HG03039 (cell line): Measurements from ENCODE around the gene FUOM.
"Not testable (repeated sequence)": the region's sequence is repeated elsewhere in the genome, so short reads cannot be mapped to it uniquely, and the experiment has no call there.

Experiments used
- ATAC-seq: cut with Tn5 transposase; IDR thresholded peaks from one replicate; pipeline ENCODE4 v1.9.1; 2021; ENCODE audit warnings: mild to moderate bottlenecking, moderate library complexity; ENCODE audit not compliant: unreplicated experiment

Gene FUOM

DNA sequence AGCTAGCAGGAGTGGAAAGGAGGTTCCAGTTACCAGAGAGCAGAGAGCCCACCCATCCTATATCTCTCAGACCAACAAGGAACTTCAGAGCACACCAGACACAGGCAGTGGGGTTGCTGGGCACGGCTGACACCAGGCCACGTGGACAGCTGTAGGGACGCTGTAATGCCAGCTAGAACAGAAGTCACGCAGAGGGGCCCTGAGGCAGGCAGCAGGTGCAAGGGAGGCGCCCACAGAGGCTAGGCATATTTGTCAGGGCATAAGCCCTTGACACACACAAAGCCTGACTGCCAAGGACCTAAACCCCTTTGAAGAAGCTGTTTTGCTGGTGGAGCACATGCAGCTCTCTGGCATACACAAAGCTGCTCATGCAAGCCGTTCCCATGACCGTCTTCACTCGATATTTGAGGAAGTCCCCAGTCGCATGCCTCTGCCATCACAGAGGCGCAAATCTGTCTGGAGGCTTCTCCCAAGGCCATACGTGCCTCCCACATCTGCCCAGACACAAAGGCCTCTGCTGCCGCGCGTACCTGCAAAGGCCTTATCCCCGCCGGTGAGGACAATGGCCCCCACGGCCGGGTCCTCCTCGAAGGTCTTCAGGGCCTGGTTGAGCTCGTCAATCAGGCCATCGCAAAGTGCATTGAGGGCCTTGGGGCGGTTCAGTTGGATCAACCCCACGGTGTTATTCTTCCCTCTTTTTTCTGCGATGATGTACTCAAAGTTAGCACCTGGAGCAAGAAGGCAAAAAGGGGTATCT, 12.4 kb upstream of the FUOM start:
- no peak for ATAC-seq

DNA sequence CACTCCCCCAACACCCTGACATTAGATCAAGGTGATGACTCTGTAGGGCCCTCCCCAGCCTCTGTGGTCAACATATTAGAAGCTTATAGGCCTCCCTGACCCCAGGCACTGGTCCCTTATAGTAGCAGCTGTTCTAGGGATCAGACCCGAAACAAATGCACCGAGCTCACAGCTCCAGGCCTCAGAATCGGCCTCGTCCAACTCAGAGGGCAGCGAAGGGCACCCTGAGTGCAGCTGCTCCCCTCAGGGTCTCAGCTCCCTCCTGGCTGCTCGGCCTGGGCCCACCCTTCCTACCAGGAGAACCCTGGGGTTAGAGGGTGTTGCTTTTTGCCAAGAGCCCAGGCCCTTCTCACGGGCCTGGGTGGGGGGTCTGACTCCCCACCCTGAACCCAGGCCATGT, 10.3 kb upstream of the FUOM start:
- no peak for ATAC-seq

DNA sequence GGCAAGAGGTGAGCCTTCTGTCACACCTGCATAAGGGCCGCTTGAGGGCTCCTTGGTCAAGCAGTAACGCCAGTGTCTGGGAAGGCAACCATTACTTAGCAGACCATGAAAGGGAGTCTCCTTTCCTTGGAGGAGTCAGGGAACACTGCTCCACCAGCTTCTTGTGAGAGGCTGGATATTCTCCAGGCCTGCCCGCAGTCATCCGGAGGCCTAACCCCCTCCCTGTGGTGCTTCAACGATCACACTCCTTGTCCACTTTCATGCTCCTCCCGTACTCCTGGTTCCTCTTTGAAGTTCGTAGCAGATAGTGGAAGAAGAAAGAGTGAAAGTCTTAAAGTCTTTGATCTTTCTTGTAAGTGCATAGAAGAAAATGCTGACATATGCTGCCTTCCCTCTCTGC, 9.6 kb upstream of the FUOM start:
- ATAC-seq, result not testable (repeated sequence)

DNA sequence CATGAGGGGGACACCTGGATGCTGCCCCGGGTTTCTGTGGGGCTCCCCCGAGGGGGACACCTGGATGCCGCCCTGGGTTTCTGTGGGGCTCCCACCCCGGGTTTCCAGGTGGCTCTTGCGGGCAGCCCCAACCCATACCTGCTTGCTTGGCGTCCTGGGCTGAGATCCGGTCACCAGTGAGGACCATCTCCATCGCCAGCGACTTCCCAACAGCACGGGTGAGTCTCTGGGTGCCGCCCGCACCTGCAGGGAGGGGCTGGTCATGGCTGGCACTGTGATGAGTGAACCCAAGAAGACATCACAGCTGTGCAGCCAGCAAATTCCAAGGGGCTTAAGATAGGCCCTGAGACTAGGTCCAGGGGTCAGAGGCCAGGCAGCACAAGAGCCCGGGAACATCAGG, 8.9 kb upstream of the FUOM start:
- no peak for ATAC-seq

DNA sequence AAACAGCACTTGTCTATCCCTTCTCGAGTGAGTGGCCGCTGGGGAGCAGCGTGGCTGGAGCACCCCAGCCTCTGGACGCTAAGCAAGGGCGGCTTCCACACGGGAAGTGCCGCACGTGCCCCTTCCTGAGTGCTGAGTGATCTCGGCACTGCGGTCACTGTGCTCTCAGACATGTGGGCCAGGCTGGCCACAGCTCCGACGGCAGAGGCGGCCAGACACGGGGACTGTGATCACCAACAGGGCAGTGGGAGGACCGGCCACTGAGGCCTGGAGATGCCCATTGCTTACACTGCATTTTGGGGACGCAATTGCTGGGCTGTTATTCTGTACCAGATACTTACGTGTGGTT, 8.3 kb upstream of the FUOM start:
- no peak for ATAC-seq

DNA sequence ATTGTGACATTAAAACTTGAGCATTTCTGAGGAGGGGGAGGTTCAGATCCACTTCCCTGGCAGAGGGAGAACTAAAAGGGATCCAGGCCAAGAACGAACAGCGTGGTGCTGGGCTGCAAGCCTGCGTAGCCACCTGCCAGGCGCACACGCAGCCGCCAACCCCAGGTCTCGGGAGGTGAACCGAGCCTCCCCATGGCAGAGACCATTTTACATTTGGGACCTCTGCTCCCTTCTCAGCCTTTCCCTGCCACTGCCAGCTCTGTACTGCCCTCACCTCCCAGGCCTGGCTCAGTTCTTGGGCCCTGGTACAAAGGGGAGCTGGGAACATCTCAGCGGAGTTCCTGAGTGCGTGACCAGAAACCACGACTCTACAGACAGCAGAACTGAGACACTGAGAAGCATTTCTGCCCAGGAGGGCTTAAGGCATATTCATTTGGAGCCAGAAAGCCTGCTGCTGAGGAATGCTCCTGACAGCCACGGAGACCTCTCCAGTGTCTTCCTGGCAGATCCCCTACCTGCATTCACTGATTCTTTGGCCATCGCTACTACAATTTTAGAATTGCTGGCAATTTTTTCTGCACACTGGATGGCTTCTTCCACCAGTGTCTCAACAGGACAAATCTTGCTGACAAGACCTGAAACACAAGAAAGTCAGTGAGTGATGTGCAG, 7.8 kb upstream of the FUOM start:
- no peak for ATAC-seq

DNA sequence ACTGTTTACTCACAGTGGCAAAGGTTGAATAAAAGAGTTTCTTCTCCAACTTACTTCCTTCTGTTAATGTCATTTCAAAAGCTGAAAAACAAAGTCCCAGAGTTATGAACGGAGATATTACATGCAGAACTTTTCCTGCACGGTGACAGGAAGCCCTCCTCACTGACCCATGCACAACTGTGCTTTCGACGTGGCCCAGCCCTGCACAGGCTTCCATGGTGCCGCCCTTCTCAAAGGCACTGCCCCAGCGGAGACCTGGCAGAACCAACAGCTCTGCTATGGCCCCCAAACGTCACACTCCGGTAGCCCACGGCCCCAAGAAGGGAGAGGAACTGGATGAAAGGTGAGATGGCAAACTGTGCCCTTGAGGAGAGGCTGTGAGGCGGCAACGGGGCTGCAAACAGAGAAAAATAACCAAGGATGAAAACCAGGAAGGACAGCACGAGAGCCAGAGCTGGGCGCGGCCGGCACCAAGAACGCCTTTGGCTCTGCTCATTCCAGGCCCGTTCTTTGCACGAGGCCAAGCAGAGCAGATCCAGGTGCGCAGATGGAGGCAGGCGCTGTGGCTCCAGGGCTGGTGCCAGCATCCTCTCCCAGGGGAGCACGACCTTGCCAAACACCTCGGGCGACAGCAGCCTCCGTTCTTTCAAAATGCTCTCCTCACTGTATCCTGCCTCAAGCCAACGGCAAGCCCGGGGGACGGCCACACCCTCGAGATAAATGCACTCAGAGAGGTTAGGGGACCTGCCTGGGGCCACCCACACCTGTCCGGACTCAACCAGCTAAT, 7.0 kb upstream of the FUOM start:
- ATAC-seq, result no peak

DNA sequence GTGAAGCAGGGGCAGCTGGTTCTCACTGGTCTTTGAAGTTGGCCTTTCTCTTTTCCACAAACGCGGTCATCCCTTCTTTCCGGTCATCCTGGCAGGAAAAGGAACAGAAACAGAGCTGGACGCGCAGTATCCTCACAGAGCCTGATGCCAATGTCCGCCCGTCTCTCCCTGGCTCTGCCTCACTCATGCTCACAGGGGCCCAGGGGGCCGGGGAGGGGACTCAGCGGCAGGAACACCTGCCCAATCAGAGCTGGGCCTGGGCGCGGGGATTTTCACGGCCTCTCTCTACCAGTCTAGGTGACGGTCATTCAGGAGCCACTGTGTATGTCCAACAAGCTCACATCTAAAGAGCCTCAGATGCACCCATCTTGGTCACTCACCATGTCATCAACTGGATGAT, 5.0 kb upstream of the FUOM start:
- ATAC-seq, result no peak

DNA sequence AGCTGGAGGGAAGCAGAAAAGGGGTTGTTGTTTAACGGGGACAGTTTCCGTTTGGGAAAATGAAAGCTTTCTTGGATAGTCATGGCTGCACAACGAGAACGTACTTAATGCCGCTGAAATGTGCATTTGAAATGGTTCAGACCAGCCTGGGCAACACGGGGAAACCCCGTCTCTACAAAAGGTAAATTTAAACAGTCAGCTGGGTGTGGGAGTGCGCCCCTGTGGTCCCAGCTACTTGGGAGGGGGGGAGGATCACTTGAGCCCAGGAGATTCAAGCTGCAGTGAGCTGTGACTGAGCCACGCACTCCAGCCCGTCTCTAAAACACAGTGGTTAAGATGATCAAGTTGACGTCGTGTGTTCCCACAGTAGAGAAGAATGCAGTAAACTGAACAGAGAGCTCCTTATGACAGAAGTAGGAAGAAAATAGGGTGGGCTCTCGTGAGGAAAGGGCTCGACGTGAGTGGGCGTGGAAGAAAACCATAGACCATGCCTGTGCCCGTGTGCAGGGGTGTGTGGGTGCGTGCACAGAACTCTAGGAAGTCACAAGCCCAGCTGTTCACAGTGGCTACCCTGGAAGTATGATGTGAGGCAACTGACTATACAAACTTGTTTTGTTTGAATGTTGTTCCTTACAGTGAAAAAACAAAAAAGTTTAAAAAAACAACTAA, 4.1 kb upstream of the FUOM start:
- no peak for ATAC-seq

DNA sequence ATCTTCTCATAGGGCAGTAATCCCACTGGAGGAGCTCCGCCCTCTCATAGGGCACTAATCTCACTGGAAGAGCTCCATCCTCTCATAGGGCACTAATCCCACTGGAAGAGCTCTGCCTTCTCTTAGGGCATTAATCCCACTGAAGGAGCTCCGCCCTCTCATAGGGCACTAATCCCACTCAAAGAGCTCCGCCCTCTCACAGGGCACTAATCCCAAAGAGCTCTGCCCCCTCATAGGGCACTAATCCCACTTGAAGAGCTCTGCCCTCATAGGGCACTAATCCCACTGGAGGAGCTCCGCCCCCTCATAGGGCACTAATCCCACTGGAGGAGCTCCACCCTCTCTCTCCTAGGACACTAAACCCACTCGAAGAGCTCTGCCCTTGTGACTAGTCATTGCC, 3.4 kb upstream of the FUOM start:
- no peak for ATAC-seq

DNA sequence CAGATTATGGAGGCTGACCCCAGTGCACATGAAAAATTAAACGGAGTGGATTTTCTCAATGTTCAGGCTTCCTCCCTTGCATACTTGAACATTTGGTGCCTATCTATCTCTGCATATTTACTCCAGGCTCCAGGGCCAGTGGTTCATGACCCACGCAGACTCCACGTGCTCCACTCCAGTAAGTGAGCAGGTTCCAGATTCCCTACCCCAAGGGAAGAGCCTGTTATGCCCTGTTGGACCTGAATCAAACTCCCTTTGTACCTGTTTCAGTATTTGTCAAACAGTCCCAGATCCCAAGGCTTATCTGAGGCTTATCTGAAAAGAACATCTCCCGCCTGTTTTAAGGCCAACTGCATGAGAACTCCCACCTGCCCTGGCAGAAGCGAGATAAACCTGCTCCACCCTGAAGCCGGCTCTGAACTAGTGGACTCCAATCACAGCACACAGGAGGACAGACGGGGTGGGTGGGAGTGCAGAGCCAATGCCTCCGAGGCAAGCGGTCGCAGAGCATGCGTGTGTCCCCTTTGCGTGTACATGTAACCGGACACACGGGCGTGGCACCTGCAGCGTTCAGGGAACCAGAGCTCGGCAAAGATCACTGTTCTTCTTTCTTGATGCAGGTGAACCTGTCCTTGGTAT, 2.3 kb upstream of the FUOM start:
- ATAC-seq, result no peak

DNA sequence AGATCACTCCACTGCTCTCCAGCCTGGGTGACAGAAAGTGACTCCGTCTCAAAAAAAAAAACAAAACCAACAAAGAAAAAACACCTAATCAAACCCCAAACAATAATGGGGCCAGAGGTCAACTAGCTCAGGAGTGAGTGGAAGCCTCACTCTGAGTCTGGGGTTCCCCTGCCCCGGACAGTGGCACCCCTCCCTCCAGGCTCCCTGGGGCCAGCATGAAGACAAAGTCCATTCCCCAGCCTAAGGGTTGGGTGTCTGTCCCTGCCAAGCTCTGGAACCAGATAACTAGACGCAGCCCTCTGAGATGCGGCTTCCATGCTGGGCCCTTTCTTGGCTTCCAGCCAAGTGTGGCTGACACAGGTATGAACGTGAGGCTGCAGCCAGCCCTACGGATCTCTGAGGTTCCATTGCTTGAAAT, 1.7 kb upstream of the FUOM start:
- no peak for ATAC-seq

DNA sequence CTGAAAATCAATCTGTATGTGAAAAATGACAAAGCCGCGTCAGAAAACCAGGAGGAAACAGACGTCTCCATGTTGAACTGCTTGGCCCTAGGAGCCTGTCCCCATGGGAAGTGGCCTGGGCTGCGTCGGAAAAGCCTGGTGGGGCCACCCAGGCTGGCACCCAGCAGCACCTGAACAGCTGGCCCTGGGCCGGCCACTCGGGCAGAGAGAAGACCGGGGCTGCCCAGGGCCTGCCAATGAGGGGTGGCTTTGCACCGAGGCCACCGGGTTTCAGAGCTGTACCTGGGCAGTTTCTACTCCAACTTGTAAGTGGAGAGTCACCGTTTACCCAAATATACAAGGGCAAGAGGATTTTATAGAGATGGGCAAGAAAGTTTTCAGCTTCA, 1.1 kb upstream of the FUOM start:
- no peak for ATAC-seq

DNA sequence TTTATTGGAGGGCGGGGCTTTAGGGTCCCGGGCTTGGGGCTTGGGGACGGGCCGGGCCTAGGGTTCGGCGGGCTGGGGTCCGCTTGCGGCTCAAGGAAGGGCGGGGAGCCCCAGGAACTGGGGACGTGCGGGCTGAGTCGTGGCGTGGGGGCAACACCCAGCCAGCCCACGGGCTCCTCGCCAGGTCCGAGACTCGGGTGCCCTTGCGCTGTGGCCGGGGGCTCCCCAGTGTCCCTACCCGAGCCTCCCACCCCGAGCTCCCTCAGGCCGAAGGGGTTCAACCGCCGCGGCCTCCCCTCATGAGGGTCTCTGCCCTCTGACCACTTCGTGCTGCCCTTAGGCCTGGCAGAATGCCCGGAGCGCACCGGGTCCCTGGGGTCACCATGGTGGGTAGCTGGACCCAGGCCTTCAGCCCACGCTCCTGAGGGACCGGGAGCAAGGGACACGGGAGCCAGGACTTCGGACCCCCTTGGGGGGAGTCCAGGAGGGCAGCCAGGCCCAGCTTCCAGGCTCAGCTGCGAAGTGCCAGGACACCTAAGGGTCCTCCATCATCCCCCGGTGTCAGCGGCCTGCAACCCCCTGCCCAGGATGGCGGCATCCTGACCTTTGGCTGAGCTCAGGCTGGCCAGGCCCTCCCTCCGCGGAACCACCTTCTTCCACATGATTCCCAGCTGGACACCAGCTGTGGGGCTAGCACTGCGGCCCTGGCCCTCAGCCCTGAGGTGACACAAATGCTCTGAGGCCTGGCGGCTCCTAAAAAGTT, 524 bp upstream of the FUOM start:
- ATAC-seq, result no peak

DNA sequence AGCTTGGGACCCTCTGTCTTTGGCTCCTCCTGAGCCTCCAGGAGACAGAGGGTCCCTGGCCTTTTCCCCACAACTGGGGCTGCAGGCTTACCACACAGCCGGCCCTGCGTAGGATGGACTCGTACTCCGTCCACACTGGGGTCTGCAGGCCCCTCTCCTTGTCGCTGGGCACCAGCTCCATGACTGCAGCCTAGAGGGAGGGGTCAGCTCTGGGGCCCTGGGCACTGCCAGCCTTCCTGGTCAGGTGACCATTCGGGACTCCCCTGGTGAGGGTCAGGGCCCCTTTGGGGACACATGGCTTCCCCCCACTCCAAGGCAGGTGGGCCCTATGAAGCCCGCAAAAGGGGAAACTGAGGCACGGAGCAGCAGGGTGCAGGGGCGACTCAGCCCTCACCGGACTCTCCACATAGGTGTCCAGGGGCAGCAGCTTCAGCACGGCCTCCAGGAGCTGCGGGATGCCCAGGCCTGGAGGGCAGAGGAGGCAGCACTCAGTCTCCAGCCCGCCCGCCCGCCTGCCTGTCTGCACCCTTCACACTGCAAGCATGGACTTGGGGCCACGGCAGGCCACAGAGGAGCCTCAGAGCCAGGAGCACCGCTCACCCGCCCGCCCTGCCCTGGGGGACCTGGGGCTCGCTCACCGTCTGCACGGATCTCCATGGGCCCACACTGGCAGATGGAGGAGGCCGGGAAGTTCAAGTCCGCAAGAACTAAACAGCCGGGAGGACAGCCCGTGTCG, 1.1 kb downstream of the FUOM start:
- no peak for ATAC-seq

DNA sequence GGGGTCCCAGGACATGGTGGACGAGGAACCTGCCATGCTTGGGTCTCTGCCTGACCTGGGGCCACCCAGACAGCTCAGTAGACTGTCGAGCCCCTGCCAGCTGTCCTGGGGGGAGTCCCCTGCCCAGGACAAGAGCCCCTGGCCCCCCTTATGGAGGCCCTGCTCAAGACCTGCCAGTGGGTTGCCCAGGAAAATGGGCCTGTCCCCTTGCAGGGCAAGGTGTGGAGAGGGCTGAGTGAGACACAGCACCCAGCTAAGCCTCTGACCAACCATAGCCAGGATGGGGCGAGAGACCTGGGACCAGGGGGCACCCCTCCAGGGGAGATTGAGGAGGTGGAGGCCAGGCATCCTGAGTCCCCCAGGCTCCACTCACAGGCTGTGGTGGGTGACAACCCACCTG, 1.8 kb downstream of the FUOM start:
- no peak for ATAC-seq

DNA sequence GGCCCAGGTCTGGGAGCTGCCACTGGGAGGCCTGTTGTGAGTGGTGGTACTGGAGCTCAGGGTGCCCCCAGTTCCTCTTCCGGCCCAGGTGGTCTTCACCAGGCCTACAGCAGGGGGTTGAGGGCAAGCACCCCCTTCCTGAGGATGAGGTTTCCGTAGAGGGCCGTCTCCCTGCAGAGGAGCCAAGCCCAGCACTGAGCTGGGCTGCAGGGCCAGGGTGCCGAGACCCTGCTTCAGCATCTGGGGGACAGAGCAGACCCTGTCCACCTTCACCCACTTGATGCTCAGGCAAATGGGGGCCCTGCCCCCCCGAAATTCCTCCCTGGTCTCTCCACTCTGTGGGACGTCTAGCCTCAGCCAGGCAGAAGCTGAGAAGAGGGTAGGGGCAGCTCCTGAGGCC, 2.6 kb downstream of the FUOM start:
- no peak for ATAC-seq

DNA sequence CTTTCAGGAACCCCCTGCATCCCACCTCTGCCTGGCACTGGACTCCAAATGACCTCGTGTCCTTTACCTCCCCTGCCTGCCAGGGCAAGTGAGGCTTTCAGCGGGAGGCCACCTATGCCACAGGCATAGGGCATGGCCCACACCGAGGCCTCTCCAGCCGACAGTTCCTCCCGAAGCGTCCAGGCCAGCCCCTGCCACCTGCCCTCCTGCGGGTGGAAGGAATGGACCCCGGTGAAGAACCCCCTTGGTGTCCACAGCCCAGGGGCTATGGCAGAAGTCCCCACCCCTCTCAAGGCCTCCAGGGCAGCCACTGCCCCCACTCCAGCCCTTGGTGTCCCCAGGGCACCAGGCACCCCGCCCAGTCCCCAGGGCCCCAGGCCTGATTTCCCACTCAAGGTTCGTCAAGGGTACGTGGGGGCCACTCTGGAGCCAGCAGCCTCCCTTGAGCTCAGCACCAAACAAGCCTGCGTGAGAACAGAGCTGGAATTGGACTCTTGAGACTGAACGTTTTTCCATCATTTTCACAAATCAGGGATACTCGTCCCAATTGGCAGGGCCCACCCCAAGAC, 3.1 kb downstream of the FUOM start:
- ATAC-seq, result no peak

DNA sequence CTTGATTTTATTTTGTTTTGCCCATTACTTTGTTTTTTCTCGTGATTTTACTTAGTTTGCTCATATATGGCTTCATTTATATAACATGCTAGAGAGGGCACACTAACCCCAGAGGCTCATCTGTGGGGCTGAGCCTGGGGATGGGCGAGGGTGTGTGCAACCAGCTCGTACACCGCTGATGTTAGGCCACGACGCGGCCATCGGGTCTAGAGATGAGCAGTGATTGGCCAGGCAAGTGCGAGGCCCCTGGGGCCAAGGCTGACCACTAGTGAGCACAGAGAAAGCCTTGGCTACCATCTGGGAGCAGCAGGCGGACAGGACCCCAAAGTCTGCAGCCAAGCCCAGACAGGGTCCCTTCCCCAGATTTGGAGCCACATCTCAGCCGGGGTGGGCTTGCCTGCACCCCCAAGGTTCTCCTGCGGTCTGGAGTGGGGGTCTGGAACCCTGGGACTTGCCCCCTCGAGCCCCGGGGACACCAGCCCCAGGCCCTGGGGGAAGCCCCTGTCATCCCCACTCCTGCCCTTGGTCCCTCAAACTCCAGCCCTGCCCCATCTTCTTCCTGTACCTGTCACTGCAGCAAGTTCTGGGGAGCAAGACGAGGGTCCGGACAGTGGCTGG, 3.7 kb downstream of the FUOM start:
- no peak for ATAC-seq
